Colon (tissue), 2 donors: Measurements from ENCODE around the gene MTRF1.
"Not testable (repeated sequence)": the region's sequence is repeated elsewhere in the genome, so short reads cannot be mapped to it uniquely, and the experiment has no call there.

Experiments
- FAIRE-seq: peaks from 2 replicates; lab custom pipeline; 2012; peaks lifted over from hg19 to GRCh38; lab: Jason Lieb, UNC
- donor health status: control.
- donor health status: control.

MTRF1 gene

DNA sequence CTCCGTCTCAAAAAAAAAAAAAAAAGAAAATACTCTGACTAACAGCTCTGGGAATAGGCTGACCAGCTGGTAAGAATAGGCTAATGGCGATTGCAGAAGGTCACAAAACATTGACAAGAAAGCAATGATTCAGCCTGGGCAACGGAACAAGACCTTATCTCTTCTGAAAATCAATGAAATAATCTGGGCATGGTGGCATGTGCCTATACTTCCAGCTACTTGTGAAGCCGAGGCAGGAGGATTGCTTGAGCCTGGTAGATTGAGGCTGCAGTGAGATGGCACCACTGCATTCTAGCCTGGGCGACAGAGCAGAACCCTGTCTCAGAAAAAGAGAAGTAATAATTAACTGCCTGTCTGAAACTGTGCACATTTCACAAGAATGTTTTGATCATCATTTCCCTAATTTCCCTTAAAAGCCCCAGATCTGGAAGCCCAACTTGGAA lies 18.8 kb upstream of the MTRF1 start:
- no peak for FAIRE-seq

GRCh38 chr13:41279156-41279555 lies 15.8 kb upstream of the MTRF1 start:
- FAIRE-seq, result not testable (repeated sequence)

GRCh38 chr13:41276824-41277223 lies 13.4 kb upstream of the MTRF1 start:
- FAIRE-seq, result no peak

DNA sequence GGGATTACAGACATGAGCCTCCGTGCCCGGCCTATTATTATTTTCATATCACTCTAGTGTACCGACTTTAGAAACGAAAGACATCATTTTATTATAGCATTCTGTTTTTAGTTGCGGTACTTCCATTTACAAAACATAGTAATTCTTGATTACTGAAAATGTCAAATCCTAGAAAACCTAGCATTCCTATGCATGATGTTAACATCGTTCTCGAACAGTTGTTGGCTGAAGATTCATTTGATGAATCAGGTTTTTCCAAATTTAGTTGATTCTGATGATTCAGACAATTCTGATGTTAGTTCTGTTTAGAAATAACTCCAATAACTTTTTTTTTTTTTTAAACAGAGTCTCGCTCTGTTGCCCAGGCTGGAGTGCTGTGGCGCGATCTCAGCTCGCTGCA lies 11.5 kb upstream of the MTRF1 start:
- FAIRE-seq, result no peak

- FAIRE-seq, result no peak
These were observed 10.6 kb upstream of the MTRF1 start for GRCh38 chr13:41273831-41274441.

GRCh38 chr13:41271456-41272285 lies 8.3 kb upstream of the MTRF1 start:
- FAIRE-seq, result no peak

DNA sequence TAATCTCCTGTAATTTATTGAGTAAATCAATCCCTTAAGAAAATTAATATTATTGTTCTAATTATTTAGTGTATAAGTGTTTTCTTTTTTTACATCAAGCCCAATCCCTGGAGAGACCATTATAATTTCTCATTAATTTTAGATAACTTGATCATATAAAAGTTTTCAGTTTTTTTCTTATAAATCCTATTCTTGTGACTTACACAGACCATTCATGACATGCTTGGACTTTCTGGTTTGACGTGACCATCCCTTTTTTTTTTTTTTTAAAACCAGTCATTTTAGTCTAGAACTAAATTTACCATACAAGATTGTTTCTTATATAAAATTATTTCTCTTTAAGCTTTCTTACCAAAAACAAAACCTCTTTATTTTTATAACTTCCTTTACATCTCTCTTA lies 5.4 kb upstream of the MTRF1 start:
- no peak for FAIRE-seq

- FAIRE-seq, result no peak
These were observed 3.7 kb upstream of the MTRF1 start for GRCh38 chr13:41267106-41267505.

- no peak for FAIRE-seq
These were observed 3.4 kb downstream of the MTRF1 start for GRCh38 chr13:41259875-41260501.

GRCh38 chr13:41257535-41257934 lies 5.8 kb downstream of the MTRF1 start:
- FAIRE-seq, result no peak

- FAIRE-seq, result no peak
These were observed 8.5 kb downstream of the MTRF1 start for GRCh38 chr13:41254902-41255301.

GRCh38 chr13:41250993-41251392 lies 12.4 kb downstream of the MTRF1 start:
- no peak for FAIRE-seq

- FAIRE-seq, result no peak
These were observed 16.3 kb downstream of the MTRF1 start for GRCh38 chr13:41246969-41247680.

DNA sequence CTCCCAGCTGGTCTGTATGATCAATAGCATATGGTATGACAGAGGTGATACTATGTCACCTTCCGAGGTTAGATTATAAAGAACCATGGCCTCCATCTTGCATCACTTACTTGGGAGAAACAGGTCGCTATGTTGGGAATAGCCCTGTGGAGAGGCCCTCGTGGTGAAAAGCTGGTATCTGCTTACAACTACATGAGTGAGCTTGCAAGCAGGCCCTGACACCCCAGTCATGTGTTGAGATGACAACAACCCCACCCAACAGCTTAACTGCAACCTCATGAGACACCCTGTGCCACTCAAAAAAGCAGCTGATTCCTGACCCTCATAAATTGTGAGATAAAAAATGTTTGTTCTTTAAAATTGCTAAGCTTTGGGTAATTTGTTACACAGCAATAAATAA lies 18.8 kb downstream of the MTRF1 start:
- no peak for FAIRE-seq

DNA sequence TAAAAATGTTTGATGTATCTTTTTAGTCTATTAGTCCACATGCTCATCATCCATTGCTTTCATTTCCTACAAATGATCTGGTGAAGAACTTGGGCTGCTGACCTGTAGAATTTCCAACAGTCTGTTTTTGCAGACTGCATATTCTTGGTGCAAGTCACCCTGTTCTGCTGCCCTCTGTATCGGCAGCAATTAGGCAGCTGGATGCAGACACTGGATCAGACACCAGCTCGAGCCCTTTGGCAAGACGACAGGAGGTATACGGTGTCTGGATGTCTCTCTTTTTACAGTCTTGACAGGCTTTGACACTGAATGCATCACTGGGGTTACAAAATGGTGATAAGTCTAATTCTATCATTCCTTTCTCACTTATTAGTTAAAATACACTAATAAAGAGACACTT lies 21.8 kb downstream of the MTRF1 start:
- no peak for FAIRE-seq

- no peak for FAIRE-seq
These were observed 27.0 kb downstream of the MTRF1 start for GRCh38 chr13:41236369-41236768.

GRCh38 chr13:41232578-41233480 lies 30.5 kb downstream of the MTRF1 start:
- FAIRE-seq, result no peak

DNA sequence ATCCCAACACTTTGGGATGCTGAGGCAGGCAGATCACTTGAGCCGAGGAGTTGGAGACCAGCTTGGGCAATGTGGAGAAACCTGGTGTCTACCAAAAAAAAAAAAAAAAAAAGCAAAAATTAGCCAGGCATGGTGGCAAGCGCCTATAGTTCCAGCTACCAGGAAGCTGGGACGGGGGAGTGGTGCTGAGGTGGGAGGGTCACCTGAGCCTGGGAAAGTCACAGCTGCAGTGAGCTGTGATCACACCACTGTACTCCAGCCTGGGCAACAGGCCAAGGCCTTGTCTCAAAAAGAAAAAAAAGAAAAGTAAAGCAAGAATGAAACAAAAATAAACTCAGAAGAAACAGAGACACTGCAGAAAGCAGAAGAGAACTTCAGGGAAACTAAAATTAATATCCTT lies 31.6 kb downstream of the MTRF1 start:
- no peak for FAIRE-seq

DNA sequence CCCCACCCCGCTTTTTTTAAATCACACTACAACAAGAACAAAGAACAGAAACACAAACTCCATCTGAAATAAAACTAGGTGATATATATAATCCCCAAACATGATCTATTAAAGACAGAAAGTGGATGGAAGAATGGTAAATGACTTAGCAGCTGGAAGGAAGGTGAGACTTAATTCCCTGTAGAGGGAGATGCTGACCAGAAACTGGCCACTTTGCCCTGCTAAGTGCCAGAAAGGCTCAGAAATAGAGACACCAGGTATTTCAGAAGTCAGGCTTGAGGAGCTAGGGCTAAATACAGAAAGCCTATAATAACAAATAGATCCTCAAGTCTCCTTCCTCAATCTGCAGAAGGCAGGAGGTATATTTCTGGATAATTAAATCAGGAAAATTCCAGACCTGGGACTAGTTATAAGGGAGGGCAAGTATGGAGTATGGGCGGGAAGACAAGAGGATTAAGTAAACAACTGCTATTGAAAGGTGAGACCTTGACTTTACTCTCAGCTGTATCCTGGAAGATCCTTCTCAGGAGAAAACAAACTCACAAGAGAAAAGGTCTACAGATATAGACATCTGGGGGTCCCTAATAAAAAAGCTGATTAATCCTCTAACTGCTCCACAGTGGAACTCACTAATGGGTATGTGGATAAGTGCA lies 32.2 kb downstream of the MTRF1 start:
- FAIRE-seq, result no peak

DNA sequence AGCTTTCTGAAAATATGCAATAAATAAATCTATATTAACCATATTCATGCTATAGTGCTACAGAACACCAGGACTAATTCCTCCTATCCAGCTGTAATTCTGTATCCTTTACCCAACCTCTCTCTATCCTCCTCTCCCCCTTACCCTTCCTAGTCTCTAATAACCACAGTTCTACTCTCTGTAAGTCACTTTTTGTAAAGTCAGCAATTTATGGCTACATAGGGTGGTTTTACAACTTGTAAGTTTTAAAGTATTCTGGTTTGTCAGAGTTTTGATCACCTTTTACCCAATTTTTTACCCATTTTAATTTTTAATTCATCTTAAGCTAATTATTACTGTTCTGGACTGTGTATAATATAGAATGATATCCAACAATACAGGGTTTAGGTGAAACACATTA lies 34.0 kb downstream of the MTRF1 start:
- FAIRE-seq, result no peak
